Islet precursor cell (in vitro differentiated cells): Measurements from ENCODE around the gene SMG1.
"Not testable (repeated sequence)": the region's sequence is repeated elsewhere in the genome, so short reads cannot be mapped to it uniquely, and the experiment has no call there.

ENCODE experiments used
- DNase-seq: peaks from one replicate; pipeline ENCODE4 v3.0.0-alpha.2; 2018

SMG1 gene

DNA sequence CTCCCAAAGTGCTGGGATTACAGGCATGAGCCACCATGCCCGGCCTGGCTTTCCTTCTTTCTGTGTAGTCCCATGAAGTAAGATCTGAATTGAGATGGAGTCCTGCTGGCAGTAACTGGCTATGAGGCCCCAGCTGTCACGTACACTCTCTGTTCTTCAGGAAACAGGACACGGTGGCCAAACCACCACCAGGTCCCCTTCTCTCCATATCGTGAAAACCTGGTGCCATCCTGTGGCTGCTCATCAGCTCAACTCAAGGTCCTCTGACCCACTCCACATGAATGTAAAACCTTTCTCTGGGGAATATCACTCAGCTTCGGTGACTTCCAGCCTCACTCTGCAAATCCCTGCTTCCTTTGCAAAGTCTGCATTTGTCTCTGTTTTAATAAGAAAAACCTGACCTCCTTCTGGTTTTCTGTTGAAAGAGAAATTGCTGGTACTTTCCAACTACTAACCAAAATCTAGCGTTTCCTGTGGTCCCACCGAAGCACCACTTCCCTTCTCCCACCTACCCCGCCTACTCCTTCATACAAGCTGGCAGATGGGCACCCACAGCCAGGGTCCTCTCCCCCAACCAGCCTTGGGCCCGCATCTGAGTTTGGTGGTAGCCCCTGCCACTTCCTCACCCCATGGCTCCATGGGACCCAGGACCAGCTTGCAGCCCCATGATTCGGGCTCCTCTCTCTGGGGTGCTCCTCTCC is 168.1 kb downstream of the SMG1 start:
- DNase-seq: not testable (repeated sequence)

- not testable (repeated sequence) for DNase-seq
These were observed 169.6 kb downstream of the SMG1 start for GRCh38 chr16:18756639-18757038.
